22Rv1 (cell line): Measurements from ENCODE around the gene SLIT1.

Experiments
- CTCF ChIP-seq: fragments of 450-650 bp; IDR thresholded peaks from 2 replicates; pipeline ENCODE4 v1.5.1; 2017; ENCODE audit warnings: mild to moderate bottlenecking
- ZFX ChIP-seq: fragments of 450-650 bp; IDR thresholded peaks from 2 replicates; pipeline ENCODE4 v1.6.1; 2017; ENCODE audit warnings: antibody characterized with exemption, borderline replicate concordance

GRCh38 chr10:97024168-97025073, 161.3 kb downstream of the SLIT1 start:
- TF ChIP-seq CTCF (no peak), ZFX (no peak)
